Activated effector memory CD4-positive, alpha-beta T cell treated with anti-CD3 and anti-CD28 coated beads, Interleukin-2, amount 50 U/mL, for 16 hours (primary cell): ENCODE data around the gene OPCML.
A peak's percentile ranks its signal among the peaks of the same experiment; 100 is the strongest.

Experiments used
- DNase-seq: peaks from one replicate; pipeline ENCODE4 v3.0.0-alpha.2; 2020

OPCML gene

DNA sequence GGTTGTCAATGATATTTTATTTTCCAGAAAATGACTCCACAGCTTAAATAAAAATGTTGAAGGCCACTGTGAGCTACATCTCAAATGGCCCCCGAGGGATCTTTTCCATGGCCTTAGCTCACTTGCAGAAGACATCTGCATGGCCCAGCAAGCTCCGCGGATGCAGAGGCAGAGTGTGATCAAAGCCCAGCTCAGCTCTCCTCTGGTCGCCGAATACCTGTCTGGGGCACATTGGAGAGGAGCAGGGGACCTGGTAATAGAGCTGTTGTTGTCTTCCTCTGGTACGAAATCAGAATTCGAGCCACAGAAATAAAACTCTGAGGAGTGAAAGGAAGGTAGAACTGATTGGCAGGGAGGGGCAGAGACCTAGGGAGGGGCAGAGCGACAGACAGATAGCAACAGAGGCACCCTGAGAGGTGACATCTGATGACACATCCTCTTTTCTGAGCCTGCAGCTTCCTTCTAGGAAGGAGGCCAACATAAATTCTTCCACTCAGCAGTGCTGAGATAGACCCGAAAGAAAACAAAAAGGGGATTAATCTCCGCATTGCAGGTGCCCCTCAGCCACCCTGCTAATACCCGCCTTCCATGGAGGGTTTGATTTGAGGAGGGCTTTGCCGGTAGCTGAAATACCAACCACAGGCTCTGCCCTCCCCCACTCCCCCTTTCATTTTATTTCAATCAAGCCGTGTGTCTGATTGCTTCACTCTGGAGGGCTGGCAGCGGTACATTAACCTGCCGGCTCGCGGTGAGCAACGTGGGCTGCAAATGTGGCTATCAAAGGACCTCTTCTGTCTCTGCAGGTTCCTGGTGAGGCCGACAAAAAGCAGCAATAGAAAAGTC lies 759.4 kb downstream of the OPCML start:
- DNase-seq, result no peak

DNA sequence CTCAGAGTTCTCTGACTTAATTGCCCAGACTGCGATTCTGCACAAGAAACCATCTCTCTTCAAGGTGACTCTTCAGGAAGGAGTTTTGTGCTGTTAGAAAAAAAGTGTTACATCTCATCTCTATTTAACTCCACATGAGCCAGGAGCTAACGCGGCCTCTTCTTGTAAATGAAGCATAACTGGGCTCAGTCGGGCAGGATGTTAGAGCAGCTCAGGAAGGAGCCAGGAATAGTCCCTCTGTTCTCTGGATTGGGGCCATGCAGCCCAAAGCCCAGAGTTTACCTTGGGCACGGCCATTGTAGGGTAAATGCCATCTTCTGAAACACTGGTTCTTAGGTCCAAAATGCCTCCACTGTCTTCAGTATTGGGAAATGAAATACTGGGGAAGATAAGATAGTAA lies 760.6 kb downstream of the OPCML start:
- no peak for DNase-seq

DNA sequence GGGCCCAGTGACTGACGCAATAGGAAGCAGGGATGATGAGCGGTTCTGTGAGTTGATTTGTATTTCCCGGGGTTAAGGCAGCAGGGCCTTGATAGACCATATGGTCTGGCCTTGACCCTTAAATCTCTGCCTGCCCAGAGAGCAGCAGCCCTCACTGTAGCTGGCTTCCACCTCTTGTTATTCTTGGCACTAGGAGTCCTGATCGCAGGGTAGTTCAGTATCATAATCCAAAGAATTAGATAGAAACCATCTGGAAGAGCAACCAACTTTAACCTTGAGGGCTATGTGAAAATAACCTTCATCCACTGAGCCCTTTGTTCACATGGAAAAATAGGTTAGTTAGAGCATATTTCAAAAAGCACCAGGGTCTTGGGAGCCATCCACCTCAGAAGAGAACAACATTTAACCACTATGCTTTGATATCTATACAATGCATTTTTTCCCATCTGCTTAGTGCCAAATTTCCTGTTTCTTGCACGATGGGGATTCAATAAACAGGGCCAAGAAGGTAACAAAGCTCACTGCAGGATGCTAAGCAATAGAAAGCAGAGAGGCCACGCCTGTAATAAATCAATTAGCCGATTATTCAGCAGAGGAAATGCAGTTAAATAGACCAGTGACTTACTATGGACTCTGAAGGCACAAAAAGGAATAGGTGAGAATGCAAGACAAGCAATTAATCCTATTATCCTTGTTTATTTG lies 761.3 kb downstream of the OPCML start:
- no peak for DNase-seq

GRCh38 chr11:132763503-132763902 lies 768.8 kb downstream of the OPCML start:
- no peak for DNase-seq

- no peak for DNase-seq
These were observed 776.4 kb downstream of the OPCML start for GRCh38 chr11:132755934-132756333.

GRCh38 chr11:132751516-132752250 lies 780.6 kb downstream of the OPCML start:
- DNase-seq, result no peak

DNA sequence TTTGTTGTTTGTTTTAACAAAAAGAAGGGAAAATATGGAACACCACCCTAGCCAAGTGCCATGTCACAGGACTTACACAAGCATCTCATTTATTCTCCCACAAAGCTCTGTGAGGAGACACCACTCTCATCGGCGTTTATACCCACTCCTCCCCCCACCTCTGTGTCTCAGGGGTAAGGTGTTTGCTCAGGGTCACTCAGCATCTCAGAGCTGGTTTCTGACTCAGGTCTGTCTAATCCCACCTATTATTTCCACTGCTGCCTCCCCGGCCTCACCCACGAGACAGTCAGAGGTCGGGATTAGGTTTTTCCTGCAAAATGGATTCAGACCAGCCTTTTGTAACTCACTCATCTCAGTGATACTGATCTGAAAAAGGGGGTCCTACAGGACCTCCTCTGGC lies 786.0 kb downstream of the OPCML start:
- no peak for DNase-seq

DNA sequence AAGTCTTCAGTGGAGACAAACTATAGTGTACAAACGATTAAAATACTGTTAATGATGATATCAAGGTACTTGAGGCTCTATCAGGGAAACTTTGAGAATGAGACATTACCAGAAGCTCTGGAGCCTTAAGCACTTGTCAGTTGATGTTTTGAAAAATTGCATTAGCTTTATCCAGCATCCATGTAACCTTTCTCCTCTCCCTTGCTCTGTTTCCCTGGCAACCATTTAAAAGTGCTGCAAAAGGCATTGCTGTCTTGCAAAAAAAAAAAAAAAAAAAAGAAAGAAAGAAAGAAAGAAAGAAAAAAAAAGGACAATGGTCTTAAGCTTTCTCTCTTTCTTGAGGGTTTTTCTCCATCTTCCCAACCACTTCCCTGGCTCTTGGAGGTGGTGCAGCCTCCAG lies 787.0 kb downstream of the OPCML start:
- no peak for DNase-seq

DNA sequence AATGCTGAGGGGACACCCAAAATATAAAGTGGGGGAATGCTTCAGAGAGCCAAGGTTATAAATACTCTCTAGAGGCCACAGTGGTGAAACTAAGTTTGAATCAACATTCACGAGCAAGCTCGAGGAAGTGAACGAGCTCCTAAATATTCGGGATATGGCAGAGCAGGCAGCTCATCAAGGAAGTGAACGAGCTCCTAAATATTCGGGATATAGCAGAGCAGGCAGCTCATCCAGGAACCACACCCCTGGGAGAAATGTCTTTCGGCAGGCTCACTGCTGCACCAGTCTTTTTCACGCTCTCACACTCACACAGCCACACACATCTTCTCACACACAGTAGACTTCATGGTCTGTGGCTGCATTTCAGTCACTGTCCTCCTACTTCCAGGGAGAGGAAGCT lies 787.5 kb downstream of the OPCML start:
- DNase-seq, result no peak

DNA sequence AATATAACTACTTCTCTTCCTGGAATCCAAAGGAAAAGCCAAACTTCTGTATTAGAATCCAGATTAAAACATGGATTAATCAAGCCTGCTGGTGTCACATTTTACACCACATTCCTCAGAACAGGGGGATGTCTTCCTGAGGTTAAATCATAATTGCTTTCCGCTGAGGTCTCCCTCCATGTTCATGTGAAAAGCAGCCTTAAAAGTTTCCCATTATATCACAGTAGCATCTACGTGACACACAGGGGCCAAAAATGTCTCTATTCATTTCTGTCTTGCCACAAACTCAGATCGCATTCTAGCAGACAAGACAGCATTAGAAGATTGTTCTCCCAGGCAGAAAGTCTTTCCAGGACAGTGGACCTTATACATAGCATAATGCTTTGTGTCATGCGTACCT lies 788.7 kb downstream of the OPCML start:
- DNase-seq, result no peak

DNA sequence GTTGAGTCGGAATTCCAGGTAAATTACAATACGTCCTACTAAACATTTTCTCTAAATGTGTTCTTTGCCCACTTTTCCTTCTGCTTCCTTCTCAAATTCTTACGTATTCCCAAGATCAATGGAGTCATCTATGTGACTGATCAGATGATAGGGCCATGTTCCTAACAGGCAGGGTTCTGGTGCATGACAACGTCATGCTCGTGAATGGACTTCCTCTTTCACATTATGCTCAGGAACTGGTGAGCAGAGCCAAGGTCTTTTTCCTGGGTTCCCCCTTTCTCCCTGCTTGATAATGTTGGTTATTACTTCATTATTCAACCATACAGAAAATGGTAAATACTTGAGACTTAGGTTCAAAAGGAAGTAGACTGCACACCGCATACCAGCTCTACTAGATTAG lies 789.4 kb downstream of the OPCML start:
- no peak for DNase-seq

DNA sequence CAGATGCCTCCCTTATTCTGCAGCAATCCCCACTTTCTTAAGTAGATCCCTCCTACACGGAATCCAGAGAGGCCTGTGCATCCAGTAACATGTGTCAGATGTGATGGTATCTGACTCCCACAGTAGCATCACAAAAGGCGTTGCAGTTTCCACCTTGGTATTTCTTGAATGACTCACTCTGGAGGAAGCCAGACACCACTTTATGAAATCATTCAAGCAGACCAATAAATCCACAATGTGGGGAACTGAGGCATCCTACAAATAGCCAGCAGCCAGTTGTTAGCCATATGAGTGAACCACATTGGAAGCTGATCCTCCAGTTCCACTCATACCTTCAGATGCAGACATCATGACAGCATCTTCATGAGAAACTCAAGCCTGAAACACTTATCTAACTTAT lies 798.1 kb downstream of the OPCML start:
- no peak for DNase-seq

- DNase-seq, result no peak
These were observed 804.3 kb downstream of the OPCML start for GRCh38 chr11:132728026-132728425.

GRCh38 chr11:132721526-132721925 lies 810.8 kb downstream of the OPCML start:
- no peak for DNase-seq

DNA sequence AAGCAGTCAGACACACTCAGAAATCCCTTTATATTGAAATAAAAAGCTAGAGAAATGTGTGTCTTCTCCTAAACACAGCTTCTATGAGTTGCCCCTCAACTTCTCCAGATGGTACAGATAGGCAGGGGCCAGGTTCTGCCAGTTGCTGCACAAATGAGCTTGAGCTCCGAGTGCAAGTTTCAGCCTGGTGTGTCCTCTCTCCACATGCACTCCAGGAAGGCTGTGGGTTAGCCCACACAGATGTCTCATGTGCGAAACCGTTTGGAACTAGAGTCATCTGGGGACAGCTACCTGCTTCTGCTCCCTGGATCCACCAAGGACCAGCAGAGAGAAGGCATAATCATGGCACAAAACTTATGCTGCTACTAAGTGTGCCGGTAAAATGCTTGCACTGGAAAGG lies 812.6 kb downstream of the OPCML start:
- DNase-seq, result no peak

- DNase-seq, result peak; percentile 74
These were observed 813.3 kb downstream of the OPCML start for GRCh38 chr11:132718711-132719671.

- DNase-seq, result no peak
These were observed 814.5 kb downstream of the OPCML start for GRCh38 chr11:132717824-132718223.

- DNase-seq, result no peak
These were observed 816.3 kb downstream of the OPCML start for GRCh38 chr11:132716037-132716436.

DNA sequence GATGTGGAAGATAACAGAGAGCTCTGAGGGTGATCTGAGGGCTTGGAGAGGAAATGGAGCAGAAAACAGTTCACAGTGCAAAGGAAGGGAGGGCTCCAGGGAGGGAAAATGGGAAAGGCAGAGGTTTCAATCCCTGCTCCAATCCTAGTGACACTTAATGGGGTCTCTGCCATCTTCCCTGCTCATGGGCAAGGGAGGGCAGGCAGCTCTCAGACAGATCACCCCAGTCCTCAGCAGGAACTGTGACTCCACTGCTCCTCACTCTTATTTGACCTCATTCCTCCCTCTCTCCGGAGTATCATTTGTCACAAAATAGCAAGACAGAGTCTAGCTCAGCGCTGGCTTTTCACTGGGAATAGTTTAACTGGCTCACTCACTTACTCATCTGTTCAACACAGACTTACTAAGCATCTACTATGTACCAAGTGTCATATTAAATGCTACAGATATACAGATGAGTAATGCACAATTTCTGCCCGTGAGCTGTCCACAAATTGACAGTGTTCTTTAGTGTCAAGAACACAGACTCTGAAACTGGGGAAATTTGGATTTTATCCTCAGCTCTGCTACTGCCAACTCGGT lies 817.4 kb downstream of the OPCML start:
- no peak for DNase-seq

DNA sequence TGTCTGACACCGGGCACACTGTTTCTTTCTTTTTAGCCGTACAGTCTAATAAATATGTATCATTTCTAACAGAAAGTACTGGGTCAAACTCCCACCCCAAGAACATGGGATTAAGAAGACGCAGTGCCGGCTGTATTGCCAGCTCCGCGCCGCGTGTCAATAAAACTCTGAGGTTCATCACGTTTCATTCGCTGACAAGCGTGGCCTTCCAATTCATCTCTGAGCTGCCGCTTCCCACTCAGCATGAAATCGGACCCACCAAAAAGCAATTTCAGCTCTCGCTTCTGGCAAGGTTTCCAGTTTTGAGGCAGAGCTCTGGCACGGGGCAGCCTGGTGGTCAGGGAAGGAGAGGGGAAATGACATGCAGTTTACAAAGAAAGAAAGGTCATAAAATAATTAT lies 819.8 kb downstream of the OPCML start:
- no peak for DNase-seq

- no peak for DNase-seq
These were observed 827.4 kb downstream of the OPCML start for GRCh38 chr11:132704781-132705375.

- DNase-seq, result no peak
These were observed 839.4 kb downstream of the OPCML start for GRCh38 chr11:132692891-132693290.
